ENCODE results near the gene STXBP3. TPM values are rescaled to one million over a fixed set of nuclear protein-coding genes. Genes with fewer than 3 reads are reported as not detected.

The STXBP3 gene
- total RNA-seq = 33.4 and 36.6 TPM in 2 replicates

GRCh38 chr1:108746382-108747170, at the start of gene STXBP3:
TSS of gene STXBP3 (plus strand) at chr1:108746674. CDS start at chr1:108746738, 64 bp downstream.

GRCh38 chr1:108712606-108713150, 33.8 kb upstream of the STXBP3 start, which contains the start of gene FNDC7:
TSS of gene FNDC7 (plus strand) at chr1:108712908. CDS start at chr1:108712934, 26 bp downstream.

GRCh38 chr1:108856994-108857393, 110.5 kb downstream of the STXBP3 start, which contains the start of gene AKNAD1:
TSS of gene AKNAD1 (minus strand) at chr1:108857094. CDS start at chr1:108852664, 4,430 bp downstream.

Other genes starting within 250 kb of the STXBP3 start
- 15.9 and 16.7 TPM in 2 replicates for gene EEIG2, start 186.6 kb upstream of the STXBP3 start, total RNA-seq
- gene HENMT1, start 85.6 kb upstream of the STXBP3 start, total RNA-seq = 3.4 and 3.6 TPM in 2 replicates
- 8.2 and 14.6 TPM in 2 replicates for gene PRPF38B, start 54.4 kb upstream of the STXBP3 start, total RNA-seq
- 0.06 TPM in 1 of 2 replicates, not detected in the other for gene FNDC7, start 33.8 kb upstream of the STXBP3 start, total RNA-seq
- 6.0 TPM in 1 of 2 replicates, not detected in the other for gene AKNAD1, start 110.4 kb downstream of the STXBP3 start, total RNA-seq
- gene GPSM2, start 130.3 kb downstream of the STXBP3 start, total RNA-seq = 8.6 and 11.0 TPM in 2 replicates
- gene CLCC1, start 216.8 kb downstream of the STXBP3 start, total RNA-seq = 22.7 and 23.7 TPM in 2 replicates